Epithelial cell of esophagus (primary cell): ENCODE results near the gene FAR2.

ENCODE experiments used
- DNase-seq: peaks from one replicate; pipeline ENCODE4 v3.0.0; 2010; ENCODE audit warnings: low read depth
- H3K4me3 ChIP-seq: 2 replicates; pipeline ENCODE4 v1.5.1; 2011; ENCODE audit warnings: mild to moderate bottlenecking, low read length, control low read depth
- TF ChIP-seq, protein P1 (sequence below): IDR thresholded peaks from 2 replicates; pipeline ENCODE4 v1.5.1; 2011; ENCODE audit warnings: low read depth, mild to moderate bottlenecking, low read length, control low read depth, inconsistent platforms; ENCODE audit not compliant: insufficient read depth; ENCODE audit errors: missing control alignments

The FAR2 gene

DNA sequence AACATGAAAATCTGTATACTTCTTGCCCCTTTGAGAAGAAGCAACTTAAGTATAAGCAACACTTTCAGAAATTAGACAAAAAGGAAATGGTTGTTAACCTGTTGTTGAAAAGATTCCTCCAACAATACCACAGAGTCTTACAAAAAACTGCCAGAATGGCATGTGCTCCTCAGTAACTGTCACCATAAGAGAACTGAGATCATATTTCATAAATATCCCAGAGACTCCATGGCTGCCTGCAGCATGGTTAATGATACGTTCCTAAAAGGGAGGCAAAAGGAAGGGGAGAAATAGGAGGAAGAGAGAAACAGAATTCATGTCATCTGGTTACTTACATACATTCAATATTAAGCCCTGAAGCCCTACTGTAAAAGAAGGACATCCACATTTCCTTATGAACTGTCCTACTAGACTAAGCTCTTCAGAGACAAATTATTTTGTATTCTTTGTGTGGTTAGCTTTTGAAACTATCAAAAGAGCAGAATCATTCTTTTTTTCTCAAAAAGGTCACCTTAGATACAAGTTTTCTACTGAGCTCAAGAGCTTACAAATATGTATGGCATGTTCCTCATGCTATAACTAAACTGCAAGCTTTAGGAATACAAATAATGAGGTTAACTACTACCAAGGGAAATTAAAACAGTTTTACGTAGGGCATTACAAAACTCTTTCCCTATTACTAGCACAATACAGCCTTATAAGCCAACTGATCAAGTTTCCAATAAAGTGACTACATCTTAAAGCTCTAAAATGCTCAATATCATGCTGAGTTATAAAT is 194.1 kb downstream of the FAR2 start:
- TF ChIP-seq, protein P1, sequence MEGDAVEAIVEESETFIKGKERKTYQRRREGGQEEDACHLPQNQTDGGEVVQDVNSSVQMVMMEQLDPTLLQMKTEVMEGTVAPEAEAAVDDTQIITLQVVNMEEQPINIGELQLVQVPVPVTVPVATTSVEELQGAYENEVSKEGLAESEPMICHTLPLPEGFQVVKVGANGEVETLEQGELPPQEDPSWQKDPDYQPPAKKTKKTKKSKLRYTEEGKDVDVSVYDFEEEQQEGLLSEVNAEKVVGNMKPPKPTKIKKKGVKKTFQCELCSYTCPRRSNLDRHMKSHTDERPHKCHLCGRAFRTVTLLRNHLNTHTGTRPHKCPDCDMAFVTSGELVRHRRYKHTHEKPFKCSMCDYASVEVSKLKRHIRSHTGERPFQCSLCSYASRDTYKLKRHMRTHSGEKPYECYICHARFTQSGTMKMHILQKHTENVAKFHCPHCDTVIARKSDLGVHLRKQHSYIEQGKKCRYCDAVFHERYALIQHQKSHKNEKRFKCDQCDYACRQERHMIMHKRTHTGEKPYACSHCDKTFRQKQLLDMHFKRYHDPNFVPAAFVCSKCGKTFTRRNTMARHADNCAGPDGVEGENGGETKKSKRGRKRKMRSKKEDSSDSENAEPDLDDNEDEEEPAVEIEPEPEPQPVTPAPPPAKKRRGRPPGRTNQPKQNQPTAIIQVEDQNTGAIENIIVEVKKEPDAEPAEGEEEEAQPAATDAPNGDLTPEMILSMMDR = no peak
- DNase-seq = no peak
- H3K4me3 ChIP-seq = no peak overlapping the region

DNA sequence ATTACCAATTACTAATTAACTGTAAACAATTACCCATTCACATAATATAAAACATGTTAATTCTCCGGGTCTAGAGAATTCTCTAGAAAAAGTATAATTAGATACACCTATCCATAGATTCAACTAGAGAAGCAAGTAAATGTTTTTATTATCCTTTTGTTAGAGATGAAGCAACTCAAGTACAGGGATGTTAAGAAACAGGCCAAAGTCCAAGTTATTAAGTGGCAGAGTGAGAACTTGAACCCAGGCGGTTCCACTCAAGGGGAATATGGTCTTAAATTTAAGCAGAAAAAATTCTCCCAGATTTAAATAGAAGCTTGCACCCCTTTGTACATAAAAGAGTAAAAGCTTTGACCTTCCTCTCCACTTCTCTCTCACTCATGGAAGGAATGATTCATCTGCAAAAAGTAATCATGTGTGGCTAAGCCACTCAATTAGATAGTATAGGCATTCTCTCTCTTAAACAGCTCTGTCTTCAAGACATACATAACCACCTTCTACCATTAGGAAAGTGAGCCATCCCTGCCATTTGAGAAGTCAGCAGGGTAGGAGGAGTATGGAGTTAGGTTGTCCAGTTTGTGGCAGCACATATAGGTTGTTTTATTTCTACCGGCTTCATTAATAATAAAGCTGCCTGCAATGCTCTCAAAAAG is 197.8 kb downstream of the FAR2 start:
- no peak overlapping the region for H3K4me3 ChIP-seq
- TF ChIP-seq, protein P1 = no peak
- DNase-seq = no peak

DNA sequence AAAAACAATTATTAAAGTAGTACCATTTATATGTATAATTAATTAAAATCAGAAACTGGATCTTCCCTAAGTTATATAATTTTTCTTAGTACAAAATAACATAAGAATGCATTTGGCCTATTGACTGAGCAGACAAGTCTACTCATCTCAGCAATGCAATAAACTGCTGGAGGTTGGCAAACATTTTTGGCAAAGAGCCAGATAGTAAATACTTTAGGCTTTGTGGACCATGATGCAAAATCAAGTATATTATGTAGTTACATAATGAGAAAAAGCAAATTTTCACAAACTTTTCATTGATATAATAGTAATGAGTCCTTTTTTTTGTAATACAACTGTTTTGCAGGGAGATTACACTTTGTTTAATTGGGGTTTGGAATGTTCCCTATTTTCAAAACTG is 201.0 kb downstream of the FAR2 start:
- TF ChIP-seq, protein P1 = no peak
- no peak overlapping the region for H3K4me3 ChIP-seq
- peak; percentile 63 for DNase-seq

DNA sequence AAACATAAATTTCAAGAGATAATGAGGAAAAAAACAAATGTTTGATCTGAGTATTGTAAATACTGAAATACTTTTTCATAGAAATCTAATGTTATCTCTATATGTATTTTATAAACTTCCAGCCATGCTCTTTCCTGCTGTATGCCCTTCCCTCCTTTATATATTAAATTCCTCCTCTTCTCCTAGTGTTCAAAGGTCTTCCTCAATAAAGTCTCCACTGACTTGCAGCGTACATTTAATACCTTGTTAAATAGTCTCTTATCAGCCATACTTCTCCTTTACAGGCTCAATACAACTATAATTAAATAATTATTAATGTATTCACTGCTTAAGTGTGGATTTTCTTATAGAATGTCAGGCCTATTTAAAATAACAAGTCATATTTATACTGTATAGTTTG is 205.9 kb downstream of the FAR2 start:
- no peak for DNase-seq
- TF ChIP-seq, protein P1 = no peak
- no peak overlapping the region for H3K4me3 ChIP-seq

DNA sequence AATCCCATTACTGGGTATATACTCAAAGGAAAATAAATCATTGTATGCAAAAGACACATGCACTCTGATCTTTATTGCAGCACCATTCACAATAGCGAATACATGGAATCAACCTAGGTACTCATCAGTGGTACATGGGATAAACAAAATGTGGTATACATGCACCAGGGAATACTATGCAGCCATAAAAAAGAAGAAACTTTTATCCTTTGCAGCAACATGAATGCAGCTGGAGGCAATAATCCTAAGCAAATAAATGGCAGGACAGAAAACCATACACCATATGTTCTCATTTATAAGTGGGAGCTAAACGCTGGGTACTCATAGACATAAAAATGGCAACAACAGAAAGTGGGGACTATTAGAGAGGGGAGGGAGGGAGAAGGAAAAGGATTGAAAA is 216.0 kb downstream of the FAR2 start:
- no peak overlapping the region for H3K4me3 ChIP-seq
- TF ChIP-seq, protein P1 = no peak
- DNase-seq = no peak

DNA sequence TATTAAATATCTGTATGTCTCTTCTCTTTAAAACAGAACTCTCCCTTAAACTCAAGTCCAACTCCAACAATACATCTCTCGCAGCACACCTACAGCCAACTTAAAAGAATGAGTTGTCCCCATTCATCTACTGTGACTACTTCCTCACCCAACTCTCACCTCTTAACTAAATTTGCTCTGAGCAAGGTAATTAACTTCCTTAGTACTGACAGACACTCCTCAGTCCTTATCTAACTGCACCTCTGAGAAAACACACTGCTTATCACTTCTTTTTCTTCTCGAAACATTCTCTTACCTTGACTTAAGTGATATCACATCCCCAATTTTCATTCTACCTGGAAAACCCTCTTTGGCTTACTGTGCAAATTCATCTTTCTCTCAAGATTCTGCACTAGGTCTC is 224.9 kb downstream of the FAR2 start:
- no peak for DNase-seq
- no peak overlapping the region for H3K4me3 ChIP-seq
- TF ChIP-seq, protein P1 = no peak
